Stimulated activated CD4-positive, alpha-beta T cell treated with anti-CD3 and anti-CD28 coated beads, Interleukin-15, amount 100 ng/mL, for 1 hour (primary cell): Measurements from ENCODE around the gene PPP1R3F.

Source experiments
- DNase-seq, 2 donors: peaks; one replicate each; pipeline ENCODE4 v3.0.0-alpha.2; 2020; ENCODE audit warnings: low read depth in 1 of 2, low spot score in 1 of 2

The PPP1R3F gene, protein sequence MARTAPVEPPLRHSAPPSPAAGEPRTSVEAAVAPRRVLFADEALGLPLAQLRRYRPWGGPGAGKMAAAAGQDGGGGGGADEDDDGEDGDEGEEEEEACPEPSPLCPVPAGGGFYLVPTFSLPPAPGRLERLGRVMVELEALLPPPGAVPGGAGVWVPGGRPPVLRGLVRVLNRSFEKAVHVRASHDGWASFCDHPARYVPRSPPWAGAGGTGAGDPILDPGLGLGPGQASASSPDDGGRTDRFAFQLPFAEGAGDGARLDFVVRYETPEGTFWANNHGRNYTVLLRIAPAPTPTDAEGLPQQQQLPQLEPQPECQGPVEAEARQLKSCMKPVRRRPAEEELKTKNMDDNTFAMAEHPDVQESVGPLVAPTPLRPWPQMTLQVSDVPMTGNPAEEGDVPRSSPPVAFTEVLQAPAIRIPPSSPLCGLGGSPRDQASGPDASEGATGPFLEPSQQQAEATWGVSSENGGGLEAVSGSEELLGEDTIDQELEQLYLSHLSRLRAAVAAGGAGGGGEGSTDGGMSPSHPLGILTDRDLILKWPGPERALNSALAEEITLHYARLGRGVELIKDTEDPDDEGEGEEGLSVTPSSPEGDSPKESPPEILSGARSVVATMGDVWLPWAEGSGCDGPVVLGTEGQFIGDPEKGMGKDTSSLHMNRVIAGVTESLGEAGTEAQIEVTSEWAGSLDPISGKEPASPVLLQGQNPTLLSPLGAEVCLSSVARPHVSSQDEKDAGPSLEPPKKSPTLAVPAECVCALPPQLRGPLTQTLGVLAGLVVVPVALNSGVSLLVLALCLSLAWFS

GRCh38 chrX:49269767-49270248 is at the start of gene PPP1R3F:
TSS of gene PPP1R3F (plus strand) at chrX:49269793. CDS start at chrX:49269870, 77 bp downstream.
- no peak for DNase-seq

DNA sequence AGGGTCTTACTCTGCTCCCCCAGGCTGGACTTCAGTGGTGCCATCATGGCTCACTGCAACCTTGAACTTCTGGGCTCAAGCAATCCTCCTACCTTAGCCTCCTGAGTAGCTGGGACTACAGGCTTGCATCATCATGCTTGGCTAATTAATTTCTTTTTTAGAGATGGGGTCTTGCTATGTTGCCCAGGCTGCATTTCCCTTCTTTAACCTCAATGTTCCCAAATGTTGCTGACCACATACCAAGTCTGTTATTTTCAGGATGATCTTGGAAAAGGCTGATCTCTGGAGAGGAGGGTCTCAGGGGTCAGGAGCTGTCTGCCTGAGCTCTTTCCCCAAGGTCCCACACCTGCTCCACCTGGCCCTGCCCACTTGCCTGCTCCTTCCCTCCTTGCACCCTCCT is 49.5 kb upstream of the PPP1R3F start:
- DNase-seq: no peak

GRCh38 chrX:49221868-49222267 is 47.7 kb upstream of the PPP1R3F start:
- no peak for DNase-seq

GRCh38 chrX:49225858-49226257 is 43.7 kb upstream of the PPP1R3F start:
- DNase-seq: no peak

GRCh38 chrX:49226946-49227345 is 42.6 kb upstream of the PPP1R3F start:
- DNase-seq: no peak

GRCh38 chrX:49227726-49228125 is 41.9 kb upstream of the PPP1R3F start:
- DNase-seq: no peak

DNA sequence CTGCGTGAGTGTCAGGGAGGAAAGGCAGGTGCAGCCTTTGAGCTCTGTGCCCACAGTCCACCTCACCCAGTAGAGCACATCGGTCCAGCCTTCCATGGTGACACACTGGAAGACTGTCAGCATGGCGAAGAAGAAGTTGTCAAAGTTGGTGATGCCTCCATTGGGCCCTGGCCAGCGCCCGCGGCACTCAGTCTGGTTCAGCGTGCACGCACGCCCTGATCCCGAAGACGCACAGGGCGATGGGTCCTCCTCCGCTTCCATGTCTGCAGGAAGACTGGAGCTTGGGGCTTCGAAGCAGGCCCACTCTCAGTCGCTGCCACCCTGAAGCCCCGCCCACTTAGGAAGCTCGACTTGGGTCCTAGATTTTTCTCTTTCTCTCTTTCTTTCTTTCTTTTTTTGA is 41.4 kb upstream of the PPP1R3F start:
- no peak for DNase-seq

DNA sequence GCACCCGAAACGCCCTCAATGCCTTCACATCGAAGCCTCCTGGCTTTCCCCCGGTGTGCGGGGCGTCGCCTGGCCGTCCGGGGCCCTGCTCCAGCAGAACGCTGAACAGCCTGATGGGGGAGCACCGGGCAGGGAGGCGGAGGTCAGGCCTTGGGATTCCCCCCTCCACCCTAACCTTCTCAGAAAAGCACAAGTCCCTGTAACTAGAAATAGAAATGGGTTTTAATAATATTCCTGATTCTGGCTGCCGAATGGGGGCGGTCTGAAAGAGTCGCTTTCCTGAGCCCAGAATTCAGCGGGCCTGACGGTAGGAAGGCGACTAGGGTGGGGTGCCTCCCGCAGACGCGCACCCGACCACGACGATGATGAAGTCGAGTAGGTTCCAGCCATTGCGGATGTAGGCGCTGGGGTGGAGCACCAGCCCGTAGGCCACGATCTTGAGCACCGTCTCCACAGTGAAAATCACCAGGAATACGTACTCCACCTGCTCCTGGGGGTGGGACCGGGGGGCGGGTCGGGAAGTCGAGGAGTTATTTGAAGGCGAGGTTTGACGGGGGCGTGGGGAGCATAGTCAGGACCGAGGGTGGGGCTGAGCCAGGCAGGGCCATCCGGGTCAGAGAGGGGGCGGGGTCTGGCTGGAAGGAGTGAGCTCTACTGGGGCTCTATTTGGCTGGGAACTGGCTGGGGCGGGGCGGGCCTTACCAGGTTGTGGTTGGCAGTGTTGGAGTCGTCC is 38.9 kb upstream of the PPP1R3F start:
- peak; percentile 6 to 31 for DNase-seq

DNA sequence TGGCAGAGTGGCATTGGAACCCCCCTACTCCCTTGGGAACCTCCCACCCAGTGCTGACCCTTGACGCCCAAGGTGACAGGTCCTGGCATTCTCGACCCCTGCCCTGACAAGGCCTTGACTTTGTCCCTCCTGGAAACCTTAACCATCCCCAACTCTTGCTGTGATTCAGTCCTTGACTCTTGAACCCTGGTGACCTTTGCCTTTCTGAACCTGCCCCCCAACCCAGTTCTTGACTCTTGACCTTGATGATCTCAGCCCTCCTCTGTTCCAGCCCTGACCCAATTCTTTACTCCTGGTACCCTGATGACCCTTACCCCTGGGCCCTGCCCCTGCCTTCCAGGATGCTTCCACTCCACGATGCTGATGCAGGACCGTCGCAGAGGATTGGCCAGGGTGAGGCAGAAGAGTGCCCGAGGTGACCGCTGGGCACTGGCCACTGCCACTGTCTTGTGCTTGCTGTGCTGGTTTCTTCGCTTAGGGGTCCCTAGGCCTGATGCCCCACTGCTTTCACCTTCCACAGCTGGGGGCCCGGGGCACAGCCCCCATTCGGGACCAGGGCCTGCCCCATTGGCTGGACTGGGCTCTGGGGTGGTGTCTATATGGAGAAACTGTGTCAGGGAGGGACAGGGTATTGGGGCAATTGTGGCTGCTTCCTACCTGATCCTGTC is 38.1 kb upstream of the PPP1R3F start:
- DNase-seq: no peak

DNA sequence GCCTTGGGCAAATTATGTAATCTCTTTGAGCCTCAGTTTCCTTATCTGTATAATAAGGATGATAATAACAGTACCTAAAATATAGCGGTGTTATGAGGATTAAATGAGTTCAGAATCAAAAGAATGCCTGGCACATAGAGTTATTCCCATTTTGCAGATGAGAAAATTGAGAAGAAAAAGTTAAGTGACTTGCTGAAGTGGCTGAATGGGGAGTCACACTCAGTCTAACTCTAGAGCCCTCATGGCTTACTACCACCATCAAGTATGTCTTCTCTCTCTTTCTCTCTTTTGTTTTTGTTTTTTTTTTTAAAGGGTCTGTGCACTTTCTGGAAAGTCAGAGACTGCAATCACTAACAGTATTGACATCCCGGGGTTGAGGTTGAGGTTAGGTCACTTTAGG is 37.1 kb upstream of the PPP1R3F start:
- no peak for DNase-seq

DNA sequence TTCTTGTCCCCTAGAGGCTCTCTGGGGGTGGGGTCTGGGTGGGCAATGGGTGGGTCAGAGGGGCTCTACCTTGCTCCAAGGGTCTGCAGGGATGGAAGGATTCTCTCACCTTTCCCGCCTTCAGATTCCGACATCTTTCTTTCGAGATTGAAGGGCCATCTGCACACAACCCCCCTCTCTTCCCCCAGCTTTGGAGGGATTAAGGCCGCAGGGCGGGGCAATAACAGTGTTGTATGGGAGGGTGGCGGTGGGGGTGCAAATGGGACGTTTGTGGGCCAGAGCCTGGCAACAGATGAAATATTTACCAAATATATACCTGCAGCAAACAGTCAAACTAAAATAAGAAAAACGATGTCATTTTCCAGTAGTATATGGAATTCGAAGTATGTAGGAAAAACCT is 36.4 kb upstream of the PPP1R3F start, which contains the start of gene CACNA1F:
TSS of gene CACNA1F (minus strand) at position 165 of the 400 bp plus-strand sequence. CDS start at position 134, 31 bp downstream.
- no peak for DNase-seq

DNA sequence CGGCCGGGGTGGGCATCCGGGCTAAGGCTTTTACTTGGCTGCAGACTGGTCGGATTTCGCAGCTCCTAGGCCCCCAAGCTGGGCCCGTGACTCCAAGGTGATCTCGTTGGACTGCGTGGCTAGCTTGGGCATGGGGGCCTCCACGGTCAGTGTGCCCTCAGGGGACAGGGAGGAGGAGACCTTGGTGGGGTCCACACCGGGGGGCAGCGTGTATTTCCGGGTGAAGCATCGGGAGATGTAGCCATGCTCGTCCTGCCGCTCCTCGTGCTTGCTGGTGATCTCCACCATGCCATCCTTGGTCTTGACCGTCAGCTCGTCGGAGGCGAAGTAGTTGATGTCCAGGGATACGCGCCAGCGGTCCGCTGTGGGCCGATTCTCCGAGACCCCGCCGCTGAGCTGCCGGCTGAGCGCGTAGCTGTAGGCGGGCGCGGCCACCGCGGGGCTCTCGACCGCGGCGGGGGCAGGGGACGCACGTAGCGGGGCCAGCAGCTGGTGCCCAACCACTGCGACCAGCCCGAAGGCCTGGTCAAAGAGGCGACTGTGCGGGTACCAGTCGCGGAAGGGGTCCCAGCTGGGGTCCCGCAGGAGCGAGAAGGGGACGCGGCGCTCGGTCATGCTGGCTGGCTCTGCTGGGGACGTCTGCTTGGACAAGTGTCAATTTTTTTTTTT is 35.6 kb upstream of the PPP1R3F start:
- DNase-seq: no peak

DNA sequence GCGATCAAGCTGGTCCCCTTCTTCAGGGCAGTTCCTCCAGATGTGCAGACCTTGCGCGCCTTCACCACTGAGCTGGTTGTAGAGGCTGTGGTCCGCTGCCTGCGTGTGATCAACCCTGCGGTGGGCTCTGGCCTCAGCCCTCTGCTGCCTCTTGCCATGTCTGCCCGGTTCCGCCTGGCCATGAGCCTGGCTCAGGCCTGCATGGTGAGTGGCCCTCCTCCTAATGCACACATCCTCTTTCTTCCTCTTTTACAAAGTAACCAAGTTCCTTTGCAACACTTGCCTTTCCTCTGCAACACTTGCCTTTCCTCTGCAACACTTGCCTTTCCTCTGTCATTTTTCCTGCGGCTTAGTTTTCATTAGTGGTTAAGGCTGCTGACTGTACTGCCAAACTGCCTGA is 32.5 kb upstream of the PPP1R3F start:
- DNase-seq: no peak

DNA sequence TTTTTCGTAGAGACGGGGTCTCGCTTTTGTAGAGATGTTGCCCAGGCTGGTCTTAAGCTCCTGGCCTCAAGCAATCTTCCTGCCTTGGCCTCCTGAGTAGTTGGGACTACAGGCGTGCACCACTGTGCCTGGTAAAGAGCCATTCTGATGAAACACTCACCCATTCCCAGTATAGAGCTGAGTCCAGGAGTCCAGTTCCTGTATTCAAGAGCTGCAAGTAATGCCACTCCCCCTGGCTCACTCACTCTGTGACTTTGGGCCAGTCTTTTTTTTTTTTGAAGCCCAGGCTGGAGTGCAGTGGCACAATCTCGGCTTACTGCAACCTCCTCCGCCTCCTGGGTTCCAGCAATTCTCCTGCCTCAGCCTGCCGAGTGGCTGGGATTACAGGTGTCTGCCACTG is 30.9 kb upstream of the PPP1R3F start:
- DNase-seq: no peak

- no peak for DNase-seq
Measured at GRCh38 chrX:49242545-49243066, 27.0 kb upstream of the PPP1R3F start.

GRCh38 chrX:49243166-49243565 is 26.4 kb upstream of the PPP1R3F start:
- DNase-seq: no peak

DNA sequence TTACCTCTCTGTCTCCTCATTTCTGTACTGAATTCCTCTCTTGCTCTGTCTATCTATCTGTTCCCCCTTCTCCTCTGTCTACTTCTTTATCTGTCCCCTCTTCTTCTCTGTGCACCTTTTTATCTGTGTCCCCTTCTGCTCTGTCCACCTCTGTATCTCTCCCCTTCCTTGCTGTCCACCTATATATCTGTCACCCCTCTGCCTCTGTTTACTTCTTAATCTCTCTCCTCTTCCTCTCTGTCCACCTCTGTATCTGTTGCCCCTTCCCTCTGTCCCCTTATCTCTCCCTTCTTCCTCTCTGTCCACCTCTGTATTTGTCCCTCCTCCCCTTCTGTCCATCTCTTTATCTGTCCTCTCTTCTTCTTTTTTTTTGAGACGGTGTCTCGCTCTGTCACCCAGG is 25.4 kb upstream of the PPP1R3F start:
- DNase-seq: no peak

DNA sequence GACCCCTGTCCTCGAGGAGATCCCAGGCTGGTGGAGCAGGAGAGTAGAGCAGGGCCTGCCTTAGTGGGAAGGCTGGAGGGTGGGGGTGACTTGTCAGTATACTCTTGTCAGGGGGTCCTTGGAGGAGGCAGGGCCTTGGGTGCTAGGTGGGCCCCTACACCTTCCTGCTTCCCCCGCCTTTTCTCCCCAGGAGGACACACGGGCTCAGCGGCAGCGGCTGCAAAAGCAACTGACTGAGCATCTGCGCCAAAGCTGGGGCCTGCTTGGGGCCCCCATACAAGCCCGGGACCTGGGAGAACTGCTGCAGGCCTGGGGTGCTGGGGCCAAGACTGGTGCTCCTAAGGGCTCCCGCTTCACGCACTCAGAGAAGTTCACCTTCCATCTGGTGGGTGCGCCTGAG is 23.1 kb upstream of the PPP1R3F start:
- no peak for DNase-seq

- DNase-seq: no peak
Measured at GRCh38 chrX:49247346-49247745, 22.2 kb upstream of the PPP1R3F start.
